IMR-90 (cell line): Measurements from ENCODE around the gene SUPV3L1.

Experiments
- CTCF ChIP-seq: conservative IDR thresholded peaks from 2 replicates; pipeline ENCODE4 v1.5.1; 2012; ENCODE audit warnings: mild to moderate bottlenecking, low read depth, low read length, improper control_type of control experiment
- FOS ChIP-seq: fragments of 150-350 bp; IDR thresholded peaks from 2 replicates; pipeline ENCODE4 v1.6.1; 2016; ENCODE audit warnings: low read depth, low read length
- MAFK ChIP-seq: IDR thresholded peaks from 2 replicates; pipeline ENCODE4 v1.6.1; 2012; ENCODE audit warnings: low read depth, low read length, improper control_type of control experiment
- NFE2L2 ChIP-seq: fragments of 150-350 bp; IDR thresholded peaks from 2 replicates; pipeline ENCODE4 v1.6.1; 2016; ENCODE audit warnings: low read depth, mild to moderate bottlenecking, low read length
- POLR2A ChIP-seq: IDR thresholded peaks from 2 replicates; pipeline ENCODE4 v1.6.1; 2012; ENCODE audit warnings: mild to moderate bottlenecking, low read depth, low read length
- RCOR1 ChIP-seq: IDR thresholded peaks from 2 replicates; pipeline ENCODE4 v1.6.1; 2012; ENCODE audit warnings: mild to moderate bottlenecking, low read length, improper control_type of control experiment; ENCODE audit not compliant: insufficient replicate concordance

DNA sequence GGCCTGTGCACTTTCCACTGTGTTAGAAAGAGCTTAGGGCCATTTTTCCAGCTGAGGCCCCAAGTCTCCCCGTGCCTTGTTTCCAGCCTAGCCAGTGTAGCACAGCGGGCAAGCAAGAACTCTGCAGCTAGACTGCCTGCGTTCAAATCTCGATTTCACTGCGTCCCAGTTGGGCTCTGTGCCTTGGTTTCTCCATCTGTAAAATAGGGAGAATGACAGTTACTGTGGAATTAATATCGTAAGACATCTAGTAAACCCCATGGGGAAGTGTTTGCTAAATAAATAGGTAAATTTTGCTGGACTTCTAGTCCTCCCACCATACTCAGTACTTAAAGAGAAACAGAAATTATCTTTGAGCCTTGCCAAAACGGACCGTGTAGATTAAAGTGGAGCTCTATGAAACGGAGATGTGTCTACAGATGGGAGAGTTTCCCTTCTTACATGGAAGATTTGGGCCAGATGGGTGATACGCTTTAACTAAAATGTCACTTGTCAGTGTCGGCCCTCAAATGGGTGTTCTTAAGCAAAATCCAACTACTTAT, 36.6 kb downstream of the SUPV3L1 start:
- TF ChIP-seq POLR2A = no peak
- TF ChIP-seq CTCF = no peak
- no peak for TF ChIP-seq RCOR1
- no peak for TF ChIP-seq NFE2L2
- no peak for TF ChIP-seq MAFK
- TF ChIP-seq FOS = no peak
